IPS-NIHi7 (cell line): ENCODE measurements around the gene ZBTB43.

Source experiments
- DNase-seq: peaks from one replicate; pipeline ENCODE4 v3.0.0; 2012; ENCODE audit warnings: mixed read lengths; ENCODE audit errors: extremely low spot score

ZBTB43 gene

DNA sequence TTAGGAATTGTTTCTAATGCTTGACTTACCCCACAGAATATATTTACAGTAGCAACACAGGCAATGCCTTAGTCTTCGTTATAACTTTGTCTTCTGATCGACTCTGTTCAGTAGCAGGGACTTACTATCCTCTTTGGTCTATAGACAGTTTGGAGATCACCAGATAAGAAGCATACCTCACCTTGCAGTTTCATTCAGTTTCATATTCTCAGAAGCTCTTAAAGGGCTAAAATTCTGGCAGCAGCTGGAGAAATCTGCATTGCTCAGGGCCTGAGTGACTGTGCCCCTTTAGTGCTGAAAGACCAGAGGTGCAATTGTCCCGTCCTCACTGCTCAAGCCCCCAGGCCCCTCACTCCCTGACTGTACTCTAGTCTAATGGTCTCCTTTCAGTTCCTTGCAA lies 26.0 kb downstream of the ZBTB43 start:
- no peak for DNase-seq

DNA sequence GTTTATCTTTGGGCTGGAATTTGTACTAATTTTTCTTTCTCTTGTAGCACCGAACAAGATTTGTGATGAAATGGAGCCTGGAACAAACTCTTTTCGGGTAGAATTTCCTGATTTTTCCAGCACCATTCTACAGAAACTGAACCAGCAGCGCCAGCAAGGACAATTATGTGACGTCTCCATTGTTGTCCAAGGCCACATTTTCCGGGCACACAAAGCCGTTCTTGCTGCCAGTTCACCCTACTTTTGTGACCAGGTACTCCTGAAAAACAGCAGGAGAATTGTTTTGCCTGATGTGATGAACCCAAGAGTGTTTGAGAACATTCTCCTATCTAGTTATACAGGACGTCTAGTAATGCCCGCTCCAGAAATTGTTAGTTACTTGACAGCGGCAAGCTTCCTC lies 27.6 kb downstream of the ZBTB43 start:
- no peak for DNase-seq

DNA sequence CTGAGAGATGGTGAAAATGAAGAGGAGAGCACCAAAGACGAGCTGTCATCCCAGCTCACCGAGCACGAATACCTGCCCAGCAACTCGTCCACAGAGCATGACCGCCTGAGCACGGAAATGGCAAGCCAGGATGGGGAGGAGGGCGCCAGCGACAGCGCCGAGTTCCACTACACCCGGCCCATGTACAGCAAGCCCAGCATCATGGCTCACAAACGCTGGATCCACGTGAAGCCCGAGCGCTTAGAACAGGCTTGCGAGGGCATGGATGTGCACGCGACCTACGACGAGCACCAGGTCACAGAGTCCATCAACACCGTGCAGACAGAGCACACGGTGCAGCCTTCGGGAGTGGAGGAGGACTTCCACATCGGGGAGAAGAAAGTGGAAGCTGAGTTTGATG lies 28.2 kb downstream of the ZBTB43 start:
- DNase-seq, result no peak

DNA sequence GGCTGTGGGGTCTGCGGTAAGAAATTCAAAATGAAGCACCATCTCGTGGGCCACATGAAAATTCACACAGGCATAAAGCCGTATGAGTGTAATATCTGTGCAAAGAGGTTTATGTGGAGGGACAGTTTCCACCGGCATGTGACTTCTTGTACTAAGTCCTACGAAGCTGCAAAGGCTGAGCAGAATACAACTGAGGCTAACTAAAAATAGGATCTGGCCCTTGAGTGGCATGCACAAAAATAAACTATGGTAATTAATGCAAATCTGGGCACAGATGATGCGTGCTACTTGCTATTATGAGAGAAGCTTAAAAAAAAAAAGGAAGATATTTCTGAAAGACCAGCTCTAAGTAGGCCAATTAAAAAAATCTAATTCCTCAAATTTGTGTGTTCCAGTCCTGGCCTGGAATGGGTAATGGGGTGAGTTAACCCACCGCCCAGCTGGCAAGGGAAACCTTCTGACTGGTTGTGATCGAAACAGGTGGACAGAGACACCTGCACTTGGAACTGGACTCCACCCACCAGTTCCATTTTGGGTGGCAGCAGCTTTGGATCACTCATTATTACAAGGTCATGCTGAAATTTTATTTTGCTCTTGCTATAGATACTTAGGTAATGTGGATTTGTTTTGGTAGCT lies 29.0 kb downstream of the ZBTB43 start:
- no peak for DNase-seq

DNA sequence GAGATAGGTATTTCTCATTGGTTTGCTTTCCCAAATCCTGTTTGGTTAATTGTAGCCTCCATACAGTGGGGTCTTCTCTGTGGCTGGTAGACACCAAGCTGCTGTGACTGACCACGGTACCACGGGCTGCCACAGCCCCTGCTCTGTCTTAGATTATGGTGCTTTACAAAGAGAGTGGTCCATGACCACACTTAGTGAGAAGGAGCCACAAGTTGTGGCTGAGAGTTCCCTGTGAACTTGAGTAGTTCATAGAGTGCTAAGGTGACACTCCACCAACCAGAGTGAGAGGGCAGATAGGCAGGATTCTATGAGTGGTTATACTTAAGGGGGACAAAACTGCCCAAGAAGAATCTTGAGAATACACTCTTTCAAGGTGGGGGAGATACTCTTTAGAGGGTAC lies 29.8 kb downstream of the ZBTB43 start:
- no peak for DNase-seq

DNA sequence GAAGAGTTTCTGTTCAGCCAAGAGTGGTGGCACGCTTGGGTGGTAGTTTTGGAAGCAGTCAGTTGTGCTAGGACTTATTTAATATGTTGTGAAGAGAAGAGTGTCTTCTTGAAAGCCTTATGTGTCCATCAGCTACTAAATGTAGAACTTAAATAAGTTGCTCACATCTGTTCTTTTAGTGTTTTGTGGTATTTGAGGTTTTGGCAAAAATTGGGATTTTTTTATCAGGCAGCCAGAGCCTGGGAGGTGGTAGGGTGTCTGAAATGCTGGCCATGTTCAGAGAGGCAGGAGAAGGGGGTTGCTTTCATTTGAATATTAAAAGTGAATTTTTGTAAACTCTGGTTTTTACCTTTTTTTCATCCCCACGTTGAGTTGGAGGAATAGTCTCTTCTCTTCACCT lies 31.4 kb downstream of the ZBTB43 start:
- no peak for DNase-seq

DNA sequence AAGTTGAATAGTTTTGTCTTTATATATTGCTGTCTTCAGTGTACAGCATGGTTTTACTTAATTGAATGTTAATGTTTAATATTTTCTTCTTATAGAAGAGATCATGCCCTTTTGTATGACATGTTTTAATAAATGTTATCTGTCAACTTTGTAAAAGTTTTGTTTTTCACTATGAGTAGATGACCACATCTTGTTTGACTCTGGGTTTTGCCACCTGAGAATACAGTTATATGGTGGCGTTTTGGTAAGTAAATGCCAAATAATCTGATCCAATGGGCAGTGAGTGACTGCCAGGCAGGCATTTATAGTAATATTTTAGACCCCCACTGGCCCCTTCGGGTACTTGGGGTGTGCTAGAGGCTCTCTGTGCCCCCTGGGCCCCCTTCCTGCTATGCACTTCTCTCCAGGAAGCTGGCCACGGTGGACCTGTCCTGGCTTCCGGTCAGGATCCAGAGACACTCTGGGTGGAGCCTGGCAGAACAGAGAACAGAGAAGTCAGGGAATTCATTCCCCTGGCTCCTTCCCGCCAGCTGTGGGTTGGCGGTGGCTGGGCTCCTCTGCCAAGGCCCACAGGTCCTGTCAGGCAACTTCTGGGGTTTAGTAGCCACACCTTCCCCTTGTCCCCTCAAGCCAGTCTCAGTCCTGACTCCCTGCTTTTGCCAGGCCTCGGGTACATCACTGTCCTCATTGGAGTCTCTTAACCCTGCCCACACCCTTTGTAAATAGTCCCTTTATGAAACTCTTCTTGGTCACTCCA lies 33.4 kb downstream of the ZBTB43 start:
- DNase-seq, result no peak

DNA sequence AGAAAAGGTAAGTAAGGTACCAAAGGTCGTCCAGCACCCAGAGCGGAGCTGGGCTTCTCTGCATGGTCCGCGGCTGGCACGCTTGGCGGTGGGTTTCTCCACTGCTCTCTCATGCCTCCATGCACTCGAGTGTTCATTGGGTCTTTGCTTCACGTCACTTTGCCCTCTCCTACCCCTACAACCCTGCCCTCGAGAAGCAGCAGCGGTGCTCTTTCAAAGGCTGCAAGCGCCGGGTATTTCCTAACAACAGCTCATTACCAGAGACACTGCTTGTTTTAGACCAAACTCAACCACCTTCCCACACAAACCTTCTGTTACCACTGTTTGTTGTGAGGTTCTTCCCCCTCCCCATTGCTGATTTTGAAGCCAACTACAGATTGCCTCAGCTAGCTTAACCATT lies 34.1 kb downstream of the ZBTB43 start:
- no peak for DNase-seq

DNA sequence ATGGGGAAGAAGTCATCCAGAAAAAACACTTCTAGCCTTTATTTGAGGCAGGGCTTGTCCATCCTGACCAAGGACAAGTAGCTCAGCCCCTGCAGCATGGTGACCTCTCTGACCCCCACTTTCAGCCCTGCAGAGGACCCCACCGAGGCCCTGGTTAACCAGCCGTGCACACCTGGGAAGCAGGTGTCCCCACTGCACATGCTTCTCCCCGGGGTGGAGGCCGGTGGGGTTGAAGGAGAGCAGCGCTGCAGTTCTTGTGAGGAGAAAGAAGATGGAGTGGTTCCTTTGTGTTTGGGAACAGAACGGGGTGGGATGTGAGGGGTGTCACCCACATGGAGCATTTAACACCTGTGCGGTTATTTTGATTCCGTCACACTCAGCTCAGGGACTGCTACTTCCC lies 34.5 kb downstream of the ZBTB43 start:
- DNase-seq, result no peak

DNA sequence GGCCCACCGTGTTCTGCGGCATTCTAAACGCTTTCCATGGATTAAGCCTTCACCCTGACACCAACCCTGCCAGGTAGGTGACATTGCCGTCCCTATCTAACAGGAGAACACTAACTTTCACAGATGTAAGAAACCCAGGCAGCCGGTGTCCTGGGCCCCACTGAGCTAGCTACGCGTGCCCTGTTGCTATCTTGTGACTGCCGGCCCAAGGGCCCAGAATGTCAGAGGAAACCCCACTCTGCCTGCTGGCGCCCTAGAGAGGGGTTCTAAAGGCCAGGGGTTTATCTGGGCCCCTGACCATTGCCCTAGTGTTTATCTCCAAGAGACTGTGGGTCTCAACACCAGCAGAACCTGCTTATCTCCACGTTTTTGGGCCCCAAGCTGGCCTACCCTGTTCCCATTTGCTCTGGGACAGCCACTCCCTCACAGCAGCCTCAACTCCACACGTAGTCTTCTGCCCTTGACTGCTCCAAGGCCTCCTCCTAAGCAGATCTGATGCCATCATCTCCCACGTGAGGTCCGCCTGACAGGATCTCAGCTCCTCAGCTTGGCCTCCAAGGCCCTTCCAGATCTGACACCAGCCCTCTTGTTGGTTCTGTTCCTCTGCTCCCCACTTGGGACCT lies 37.5 kb downstream of the ZBTB43 start:
- no peak for DNase-seq

DNA sequence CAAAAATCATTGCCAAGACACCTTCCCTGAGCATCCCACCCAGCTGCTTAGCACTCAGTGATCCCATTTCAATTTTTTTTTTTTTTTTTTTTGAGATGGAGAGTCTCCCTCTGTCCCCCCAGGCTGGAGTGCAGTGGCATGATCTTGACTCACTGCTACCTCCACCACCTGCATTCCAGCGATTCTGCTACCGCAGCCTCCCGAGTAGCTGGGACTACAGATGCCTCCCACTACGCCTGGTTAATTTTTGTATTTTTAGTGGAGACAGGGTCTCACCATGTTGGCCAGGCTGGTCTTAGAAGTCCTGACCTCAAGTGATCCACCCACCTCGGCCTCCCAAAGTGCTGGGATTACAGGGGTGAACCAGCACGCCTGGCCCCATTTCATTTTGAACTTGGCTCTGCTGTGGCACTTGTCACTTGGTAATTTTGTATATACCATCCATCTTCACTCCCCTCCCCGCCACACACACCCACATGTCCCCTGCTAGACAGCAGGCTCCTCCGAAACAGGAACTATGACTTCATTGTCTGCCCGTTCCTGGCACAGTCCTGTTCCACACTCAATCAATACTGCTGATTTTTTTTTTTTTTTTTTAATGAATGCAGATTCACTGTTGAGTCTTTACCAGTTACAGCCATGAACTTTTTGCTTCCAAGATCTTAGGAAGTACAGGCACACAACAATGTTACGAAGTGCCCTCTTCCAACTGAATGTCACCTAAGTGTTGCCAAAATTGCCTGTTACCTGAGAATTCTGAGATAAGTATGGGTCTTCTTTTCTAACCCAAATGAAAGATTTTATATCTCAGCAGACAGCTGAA lies 38.3 kb downstream of the ZBTB43 start:
- no peak for DNase-seq

DNA sequence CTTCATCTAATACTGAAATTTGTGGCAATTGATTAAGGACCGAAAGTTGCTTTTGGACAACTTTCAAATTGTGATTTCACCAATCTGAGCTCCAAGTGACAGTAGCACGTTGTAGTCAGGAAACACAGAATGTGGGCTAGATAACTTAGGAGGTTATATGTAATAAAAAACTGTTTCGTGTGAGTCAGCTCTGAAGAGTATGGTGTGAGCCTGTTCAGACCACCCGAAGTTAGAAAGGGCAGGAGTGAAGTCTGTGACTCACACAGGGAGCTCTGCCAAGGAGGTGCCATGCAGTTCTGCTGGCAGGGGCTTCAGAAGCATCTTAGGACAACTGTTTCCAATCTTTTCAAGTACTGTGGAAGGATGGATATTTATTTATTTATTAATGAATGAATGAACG lies 39.2 kb downstream of the ZBTB43 start:
- no peak for DNase-seq

DNA sequence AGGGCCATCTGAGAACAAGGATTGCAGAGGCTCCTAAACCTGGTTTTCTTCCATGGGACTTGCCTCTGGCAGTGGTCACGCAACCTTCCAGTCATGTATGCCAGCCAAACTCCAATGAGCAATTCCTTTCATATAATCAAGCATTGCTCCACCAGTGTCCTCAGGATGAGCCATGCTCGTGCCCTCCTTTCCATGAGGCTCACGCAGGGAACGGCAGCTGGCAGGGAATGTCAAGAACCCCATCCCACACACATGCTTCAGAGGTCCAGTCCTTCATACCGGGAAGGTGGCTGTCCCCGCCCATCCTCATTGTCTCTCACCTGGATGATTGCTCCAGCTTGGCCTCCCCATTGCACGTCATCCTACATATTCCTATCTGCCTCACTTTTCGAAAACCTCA lies 42.2 kb downstream of the ZBTB43 start:
- no peak for DNase-seq

DNA sequence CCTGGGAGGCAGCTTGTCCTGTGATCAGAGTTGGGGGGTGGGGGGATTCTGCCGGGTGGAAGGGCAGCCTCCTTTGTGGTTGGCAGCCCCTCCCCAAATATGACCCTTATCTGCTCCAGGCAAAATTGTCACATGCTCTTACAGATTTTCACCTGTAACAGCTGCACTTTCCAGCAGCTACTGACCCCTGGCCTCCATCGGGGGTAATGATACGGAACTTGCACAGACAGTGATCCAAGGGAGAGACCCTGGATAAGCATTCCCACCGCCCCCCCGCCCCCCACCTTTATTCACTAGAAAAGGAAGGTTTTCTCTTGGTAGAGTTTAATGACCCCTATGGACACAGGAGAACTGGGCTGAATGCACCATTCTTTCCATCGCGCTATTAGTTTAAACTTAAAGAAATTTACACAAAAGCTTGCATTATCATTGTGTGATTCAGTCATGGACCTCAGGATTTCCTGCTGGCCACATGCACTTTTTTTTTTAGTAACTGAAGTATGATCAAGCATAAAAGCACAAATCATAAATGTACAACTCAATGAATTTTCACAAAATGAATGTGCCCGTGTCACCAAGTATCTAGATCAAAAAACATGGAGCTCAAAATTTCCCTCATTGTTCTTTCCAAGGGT lies 44.9 kb downstream of the ZBTB43 start:
- DNase-seq, result no peak

DNA sequence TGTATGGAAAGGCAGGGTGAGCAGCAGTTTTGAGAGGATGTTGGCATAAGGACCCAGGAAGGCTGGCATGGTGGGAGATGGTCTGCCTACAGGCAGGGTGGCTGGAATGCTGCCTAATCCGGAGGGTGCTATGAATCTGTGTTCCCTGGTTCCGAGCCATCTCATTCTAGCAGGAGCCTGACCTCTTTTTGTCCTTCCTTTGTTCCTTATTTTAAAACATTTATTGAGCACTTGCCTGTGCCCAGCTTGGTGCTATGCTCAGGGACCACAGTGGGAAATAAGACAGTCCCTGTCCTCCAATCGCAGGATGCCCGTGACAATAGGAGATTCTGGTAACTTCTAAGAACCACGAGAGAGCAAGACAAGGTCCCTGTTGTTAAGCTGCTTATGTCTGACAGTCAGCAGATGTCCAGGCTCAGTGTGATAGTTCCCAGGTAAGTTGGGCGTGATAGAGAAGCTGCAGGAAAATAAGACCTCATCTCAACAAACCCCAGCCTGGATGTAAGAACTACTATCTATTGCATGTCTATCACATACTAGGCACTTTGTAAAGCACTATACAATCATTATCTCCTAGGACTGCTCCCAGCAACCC lies 46.5 kb downstream of the ZBTB43 start:
- DNase-seq, result no peak

DNA sequence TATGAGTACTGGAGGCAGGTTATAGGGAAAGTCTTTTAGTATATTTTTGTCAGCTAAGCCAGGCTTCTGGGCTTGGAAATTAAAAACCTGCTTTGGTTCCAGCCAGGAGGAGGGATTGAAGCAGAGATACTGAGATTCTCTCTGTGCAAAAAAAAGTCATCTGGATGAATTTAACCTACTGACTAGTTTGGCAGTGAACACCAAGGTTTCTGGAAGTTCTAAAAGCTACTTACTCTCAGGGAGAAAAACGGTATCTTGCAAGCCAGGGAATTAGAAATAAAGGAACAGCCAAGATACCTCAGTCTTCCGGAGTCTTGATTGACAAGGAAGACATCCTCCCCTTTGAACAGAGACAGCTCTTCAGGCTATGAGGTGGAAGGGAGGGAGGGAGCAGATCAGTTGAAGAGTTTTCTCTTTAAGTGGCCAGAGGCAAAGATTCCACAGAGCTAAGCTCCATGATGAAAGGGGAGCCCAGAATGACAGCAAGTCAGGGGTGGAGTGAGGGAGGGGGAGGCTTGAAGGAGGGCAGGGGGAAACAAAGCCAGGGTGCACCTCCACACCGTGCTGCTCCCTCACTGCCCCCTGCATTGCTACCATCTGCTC lies 47.3 kb downstream of the ZBTB43 start:
- DNase-seq, result no peak

DNA sequence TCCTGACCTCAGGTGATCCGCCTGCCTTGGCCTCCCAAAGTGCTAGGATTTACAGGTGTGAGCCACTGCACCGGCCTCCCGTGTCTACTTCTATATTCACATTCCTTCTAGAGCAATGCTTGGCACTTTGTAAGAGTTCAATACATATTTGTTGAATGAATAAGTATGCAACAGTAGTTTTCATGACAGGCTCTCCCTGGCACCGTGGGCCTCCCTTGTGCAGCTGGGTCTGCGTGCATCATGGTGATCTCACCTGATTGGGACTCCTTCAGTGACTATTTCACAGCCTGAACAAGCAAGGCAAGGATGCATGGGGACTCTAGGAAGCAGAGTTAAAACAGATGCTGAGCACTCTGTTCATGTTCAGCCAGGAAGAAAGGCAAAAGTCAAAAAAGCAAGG lies 48.8 kb downstream of the ZBTB43 start:
- no peak for DNase-seq

DNA sequence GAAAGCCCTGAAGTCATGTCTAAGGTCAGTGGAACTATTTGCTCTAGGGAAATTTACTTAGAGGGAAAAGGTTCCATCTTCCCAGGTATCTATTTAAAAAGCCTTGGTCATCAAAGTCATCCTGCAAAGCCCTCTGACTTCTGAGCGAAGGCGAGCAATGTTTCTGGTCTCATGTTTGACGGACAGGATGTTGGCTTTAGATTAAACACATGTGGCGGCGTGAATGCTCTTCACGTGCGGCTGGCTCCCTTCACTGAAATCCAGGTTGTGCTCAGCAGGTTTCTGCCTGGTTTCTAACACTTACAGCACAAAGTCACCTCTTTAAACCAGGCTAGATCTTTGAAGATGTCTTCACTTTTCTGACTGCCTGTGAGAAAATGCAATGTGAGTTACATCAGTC lies 49.9 kb downstream of the ZBTB43 start:
- no peak for DNase-seq

DNA sequence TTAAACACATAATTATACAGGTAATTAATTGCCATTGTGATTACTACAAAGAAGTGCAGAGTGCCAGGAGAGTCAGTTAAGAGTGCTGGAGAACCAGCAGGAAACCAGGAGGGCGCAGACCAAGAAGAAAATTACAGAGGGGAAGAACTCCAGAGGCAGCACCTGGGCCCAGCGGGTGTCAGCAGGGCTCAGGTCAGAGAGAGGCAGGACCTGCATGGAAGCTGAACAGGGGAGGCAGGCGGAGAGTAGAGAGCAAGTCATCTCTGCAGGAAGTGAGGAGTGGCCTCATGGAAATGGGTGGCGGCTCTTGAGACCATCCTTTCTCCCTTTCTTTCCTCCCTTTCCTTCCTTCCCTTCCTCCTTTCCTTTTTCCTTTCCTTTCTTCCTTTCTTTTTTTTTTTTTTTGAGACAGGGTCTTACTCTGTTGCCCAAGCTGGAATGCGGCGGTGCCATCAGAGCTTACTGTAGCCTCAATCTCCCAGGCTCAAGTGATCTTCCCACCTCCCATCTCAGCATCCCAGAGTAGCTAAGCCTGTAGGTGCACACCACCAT lies 51.6 kb downstream of the ZBTB43 start:
- peak; percentile 56 for DNase-seq

DNA sequence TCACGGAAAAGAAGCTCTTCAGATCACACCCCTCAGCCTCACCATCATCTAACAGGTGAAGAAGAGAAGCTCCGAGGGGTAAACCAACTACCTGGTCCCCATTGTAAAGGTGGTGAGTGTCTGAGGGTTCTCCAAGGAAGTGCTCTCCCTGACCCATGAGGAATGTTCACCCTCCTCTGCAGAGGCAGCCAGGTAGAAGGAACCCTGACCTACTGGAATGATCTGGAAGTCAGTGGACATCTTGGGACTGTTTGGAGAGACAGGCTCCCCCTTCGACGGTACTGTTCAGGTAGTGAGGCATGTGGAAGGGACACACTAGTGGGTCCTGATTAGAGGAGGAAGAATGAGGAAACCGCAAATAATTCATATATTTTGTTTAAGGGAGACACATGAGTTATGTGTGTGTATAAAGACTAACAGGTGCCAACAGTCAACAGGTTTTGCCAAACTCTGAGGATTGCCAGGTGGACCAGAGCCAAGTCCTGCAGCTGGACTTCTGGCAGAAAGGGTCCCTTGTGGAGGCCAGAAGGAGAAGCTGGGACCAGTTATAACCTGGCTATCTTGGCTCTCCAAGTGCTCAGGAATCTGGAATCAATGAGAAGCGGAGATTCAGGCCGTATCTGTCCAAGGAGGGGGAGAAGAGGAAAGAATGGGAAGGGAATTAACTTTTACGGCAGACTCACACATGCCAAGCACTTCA lies 52.6 kb downstream of the ZBTB43 start:
- no peak for DNase-seq
